ENCODE results near the gene RBM44.

Gene RBM44

DNA sequence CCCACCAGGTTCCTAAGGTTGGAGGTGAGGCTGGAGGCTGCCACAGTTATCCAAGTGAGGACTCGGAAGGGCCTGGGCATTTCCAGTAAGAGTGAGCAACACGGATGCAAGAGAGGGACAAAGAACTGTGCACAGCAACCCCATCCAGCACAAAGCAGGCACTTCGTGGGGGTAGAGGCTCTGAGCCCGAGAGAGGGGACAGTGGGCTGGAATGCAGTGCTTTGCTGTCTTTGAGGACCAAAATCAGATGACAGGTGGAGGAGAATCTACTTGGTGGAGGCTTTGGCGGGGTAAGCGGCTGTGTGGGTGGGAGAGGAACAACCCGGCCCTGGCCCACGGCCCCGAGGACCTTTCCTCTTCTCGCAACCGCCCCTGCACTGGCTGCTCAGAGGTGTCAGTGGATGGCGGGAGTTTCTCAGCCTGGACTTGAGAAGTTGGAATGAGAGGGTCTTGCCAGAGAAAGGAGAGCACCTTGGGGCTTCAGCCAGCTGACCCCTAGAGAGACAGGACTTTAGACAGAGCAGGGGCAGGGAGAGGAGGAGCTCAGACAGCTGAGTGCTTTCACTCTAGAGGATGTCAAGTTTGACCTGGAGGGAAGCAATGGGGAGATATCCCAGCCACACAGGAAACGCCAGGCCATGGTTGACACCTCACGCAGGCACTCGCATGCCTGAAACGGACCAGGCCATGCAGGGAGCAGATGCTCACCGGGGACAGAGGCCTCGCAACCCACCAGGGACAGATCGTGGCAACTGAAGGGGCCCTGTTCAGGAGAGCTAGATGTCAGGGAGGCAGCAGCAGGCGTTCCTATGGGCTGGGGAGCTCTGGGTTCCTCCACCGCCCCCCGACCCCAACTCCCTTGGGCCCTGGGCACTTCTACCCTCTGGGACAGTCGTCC lies 72.4 kb downstream of the RBM44 start:
- DNase-seq (ENCODE audit: low spot score) = no peak

- no peak for DNase-seq (ENCODE audit: low spot score)
Measured at GRCh38 chr2:237872178-237872887, 73.8 kb downstream of the RBM44 start.

GRCh38 chr2:237873421-237873831 lies 74.8 kb downstream of the RBM44 start:
- DNase-seq (ENCODE audit: low spot score) = no peak

- DNase-seq (ENCODE audit: low spot score) = no peak
Measured at GRCh38 chr2:237873897-237874551, 75.4 kb downstream of the RBM44 start.

DNA sequence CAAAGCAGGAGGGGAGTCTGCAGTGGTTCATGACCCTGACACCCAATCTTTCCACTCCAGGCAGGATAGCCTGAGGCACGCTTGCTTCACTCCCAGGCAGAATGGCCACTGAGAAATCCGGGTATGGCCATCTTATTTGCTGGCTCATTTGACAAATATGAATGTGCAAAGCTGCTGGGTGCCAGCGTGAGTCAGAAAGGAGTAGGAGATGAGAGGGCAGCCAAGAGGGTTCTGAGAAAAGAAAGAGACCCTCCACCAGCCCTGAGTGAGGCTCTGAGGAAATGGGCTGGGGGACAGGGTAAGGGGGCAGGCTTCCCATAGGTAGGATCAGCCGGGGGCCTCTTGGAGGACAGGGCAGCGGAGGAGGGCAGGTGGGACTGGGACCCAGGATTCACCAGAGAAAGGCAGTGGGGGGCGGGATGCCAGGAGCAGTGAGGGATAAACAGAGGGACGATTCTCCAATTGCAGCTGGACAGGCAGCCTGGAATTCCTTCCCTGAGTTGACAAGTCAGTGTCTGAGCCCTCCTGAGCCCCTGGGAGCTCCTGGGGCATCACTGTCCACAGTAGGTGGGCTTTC lies 76.1 kb downstream of the RBM44 start:
- DNase-seq (ENCODE audit: low spot score) = no peak

DNA sequence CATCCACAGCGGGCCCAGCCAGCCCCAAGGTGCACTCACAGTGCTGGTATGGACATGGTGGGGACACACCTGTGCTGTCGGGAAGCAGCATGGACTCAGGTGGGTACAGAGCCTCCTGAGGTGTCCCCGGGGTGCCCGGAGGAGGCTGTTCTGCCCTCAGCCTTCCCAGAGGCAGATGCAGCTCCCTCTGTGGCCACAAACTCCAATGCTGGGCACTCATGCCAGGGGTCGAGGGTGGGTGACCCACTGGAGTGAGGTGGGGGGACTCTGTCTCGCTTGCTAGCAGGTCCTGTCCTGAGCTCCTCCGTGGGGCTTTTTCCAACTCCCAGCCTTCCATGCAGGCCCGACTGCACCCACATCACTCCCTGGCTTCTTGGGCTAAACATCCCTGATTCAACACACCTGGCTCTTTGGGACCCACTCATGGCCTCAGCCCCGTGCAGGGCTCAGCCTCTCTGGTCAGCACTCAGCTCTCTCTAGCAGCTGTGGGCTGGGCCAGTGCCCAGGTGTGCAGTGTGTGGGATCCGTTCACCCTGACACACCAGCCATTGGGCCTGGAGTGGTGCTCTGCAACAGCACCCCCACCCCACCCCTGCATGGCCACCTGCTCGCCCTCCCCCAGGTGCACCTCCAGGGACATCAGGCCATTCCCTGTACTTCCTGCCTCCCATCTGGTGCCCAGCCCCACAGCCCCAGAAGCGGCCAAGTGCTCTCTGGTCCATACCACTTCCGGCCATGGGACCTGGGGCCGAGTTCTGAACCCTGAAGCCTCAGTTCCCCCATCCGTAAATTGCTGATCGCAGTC lies 76.9 kb downstream of the RBM44 start:
- no peak for DNase-seq (ENCODE audit: low spot score)

DNA sequence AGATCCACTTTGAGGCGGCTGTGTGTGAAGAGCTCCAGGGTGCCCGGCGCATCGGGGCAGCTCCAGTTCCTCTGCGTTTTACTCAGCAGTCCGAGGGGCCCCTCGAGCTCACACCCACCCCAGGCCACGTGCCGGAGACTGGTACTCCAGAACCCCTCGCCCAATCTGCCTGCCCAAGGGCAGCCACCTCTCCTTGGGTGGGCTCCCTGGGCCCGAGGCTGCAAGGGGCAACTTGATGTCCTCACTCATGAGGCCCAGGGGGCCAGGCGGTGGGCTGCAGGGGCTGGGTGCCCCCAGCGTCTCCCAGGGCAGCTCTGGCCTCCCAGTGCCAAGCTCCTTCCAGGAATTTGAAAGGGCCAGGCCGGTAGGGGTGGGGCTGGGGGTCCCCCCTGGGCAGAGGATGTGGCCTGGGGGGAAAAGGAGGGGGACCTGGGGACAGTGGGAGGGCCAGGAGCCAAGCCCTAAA lies 77.5 kb downstream of the RBM44 start:
- no peak for DNase-seq (ENCODE audit: low spot score)

DNA sequence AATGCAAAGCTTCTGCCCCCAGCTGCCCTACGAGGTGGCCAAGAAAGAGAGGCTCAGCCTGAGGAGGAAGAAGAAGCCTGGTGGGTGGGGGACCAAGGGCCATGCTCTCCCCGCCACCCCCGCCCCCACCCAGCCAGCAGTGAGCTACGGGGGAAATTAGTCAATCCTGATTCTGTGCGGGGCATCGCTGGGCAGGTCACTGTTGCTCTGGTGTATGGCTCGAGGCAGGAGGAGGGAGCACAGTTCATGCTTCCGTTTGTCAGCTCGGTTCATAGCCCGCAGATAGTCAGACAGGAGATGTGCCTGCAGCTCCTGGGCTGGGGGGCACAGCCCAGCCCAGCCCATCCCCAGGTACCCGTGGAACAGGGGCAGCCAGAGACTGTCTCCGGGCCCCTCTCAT lies 78.0 kb downstream of the RBM44 start:
- no peak for DNase-seq (ENCODE audit: low spot score)

GRCh38 chr2:237876951-237877491 lies 78.4 kb downstream of the RBM44 start:
- DNase-seq (ENCODE audit: low spot score) = no peak

- no peak for DNase-seq (ENCODE audit: low spot score)
Measured at GRCh38 chr2:237877576-237878307, 79.2 kb downstream of the RBM44 start.

- DNase-seq (ENCODE audit: low spot score) = no peak
Measured at GRCh38 chr2:237878321-237879057, 79.9 kb downstream of the RBM44 start.

DNA sequence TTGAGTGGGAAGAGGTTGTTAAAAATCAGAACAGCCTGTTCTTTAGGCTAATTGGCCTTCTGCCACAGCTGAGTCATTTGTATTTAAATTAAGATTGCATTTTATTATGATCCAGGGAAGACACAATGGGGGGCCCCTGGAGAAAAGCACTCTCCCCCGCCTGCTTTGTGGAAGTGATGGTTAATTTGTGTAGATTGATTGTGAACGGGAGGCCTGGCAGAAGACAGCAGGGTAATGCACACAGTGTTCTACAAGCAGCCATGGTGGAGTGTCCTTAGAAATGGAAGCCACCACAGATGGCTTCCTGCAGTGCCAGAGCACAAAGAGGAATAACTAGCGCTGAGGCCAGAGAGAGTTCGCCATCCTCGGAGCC lies 80.5 kb downstream of the RBM44 start:
- DNase-seq (ENCODE audit: low spot score) = no peak

DNA sequence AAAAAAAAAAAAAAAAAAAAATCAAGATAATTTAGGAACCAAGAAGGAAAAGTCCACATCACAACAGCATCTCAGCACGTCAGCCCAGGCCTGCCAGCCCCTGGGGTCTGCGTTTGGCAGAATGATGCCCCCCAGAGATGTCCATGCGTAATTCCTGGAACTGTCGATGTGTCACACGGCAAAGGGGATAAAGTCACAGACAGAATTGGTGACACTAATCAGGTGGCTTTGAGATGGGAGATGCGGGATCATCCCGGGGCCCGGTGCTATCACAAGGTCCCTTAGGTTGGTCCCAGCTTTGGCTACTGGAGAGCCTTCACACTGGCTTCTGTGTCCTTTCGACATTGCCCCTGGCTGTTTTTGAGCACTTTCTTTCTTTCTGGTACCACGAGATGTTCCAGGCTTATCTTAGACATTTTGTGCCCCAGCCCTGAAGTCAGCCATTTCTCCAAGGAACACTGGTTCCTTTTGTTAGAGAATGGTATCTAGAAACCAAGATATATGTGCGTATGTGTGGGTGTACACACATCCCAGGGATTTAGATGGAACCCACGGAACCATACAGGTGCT lies 81.5 kb downstream of the RBM44 start:
- no peak for DNase-seq (ENCODE audit: low spot score)

DNA sequence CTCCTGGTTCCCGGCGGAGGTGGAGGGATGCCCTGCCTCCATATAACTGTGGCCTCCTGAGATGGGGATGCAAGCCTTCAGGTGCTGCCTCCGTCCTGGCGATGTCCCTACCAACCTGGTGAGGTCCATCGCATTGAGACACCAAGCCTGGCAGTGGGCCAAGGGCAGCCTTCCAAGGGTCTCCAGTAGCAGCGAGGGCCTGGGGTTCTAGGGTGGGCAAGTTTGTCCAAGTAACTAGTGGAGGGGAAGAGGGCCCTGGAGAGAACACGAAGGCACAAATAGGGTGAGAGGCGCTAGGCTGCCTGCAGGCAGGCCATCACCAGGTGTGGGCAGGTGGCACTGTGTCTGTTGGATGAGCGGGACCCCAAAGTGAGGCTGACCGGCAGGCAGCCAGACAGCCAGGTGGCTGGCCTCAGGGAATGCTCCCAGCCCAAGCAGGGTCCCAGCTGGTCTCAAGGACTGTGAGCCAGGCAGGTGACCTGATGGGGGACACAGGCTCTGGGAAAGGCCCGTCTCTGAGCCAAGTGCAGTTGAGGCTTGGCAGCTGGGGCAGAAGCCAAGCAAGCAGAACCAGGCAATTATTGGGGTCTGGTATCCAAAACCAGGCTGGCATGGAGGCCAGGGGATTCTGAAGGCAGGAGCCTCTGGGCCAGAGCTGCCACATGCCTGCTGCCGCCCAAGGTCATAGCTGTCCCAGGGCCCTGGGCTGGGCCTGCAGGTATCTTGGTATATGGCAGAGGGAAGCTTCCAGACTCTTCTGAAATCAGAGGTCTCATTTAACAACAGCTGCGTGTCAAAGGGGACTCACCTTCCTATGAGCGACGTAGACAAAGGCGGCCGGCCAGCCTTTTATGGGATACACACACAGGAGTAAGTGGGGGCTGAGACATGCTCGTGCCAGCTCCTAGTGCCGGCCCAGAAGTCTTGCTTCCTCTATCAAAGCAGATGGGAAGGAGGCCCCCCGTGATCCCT lies 84.2 kb downstream of the RBM44 start:
- DNase-seq (ENCODE audit: low spot score) = no peak

DNA sequence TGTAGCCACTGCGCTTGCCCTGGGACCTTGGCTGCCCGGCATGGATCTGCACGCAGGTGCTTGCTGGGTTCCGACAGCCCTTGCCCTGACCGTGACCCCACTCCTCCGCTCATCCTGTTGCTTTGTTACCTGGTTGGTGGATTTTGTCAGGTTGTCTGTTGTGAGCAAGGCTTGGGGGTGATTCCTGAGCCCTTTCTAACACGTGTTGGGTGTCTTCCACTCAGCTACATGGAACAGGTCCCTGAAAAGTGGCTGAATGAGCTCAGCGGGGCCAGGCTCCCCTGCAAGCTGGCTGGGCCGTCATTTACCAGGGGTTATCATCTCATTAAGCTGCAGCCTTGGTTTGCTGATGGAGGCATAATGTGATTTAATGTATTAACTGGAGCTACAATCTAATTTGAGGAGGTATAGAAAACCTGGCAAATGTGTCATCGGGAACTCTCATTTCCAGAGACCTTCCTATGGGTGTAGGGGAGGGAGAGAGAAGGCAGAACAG lies 85.4 kb downstream of the RBM44 start:
- DNase-seq (ENCODE audit: low spot score) = no peak

DNA sequence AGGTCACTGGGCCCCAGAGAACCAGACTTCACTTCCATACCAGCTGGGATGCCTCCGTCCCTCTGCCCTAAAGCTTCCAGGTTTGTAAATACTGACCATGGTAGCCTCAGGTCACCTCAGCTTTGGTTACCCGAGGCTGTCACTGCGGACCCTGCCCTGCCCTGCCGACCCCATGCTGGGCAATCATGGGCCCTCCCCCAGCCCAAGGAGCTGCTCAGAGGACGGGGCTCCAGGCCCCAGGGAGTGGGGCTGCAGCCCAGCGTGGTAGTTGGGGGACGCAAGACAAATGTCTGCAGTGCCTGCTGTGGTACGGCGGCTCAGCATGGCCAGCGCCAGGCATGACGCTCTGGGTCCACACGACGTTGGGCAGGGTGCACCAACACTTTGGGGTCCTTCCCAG lies 86.1 kb downstream of the RBM44 start:
- DNase-seq (ENCODE audit: low spot score) = no peak

DNA sequence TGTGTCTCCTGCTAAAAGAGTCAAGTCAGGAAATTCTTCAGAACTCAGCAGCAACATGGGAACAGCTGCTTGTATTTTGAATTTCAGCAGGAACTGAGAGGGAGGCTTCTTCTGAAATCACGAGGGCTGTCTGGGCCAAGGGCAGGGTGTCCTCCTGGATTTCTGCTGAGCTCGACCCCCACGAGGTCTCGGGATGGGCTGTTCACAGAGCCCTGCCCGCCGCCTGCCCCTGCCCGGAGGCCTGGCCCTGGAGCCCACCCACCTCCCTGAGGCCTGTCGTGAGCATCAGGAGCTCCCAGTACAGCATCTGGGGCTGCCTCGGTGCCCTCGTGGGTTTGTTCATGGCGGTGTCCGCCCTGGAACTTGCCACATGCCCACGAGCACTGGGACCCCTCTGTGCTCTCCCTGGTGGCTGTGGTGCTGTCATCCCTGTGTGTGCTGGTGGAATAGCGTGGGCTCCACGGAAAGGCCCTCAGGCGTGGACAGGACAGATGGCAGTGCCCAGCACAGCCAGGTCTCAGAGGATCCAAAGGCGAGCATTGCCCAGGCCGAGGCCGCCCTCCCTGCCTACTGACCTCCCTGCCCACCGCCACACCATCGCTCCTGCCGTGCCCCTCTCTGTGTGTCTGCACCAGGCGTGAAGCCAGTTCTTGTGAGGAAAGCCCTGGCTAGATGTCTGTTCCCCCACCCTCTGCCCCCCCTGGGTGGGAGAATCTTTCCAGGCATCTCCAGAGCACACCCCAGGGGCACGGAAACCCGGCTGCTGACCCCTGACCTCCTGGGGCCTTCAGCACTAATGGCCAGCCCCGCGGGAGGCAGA lies 86.7 kb downstream of the RBM44 start:
- DNase-seq (ENCODE audit: low spot score) = no peak

Measured in CD4-positive, alpha-beta T cell treated with Interleukin-2 at 100 ng/mL for 4 hours (primary cell).